ENCODE results near the gene QRFP. TPM values are rescaled to one million over a fixed set of nuclear protein-coding genes. Genes with fewer than 3 reads are reported as not detected.
A peak's percentile ranks its signal among the peaks of the same experiment; 100 is the strongest.

Gene QRFP
- total RNA-seq, 1 experiment from 2014 or later = not detected

- H4K8ac ChIP-seq (replicated peaks; ENCODE audit: insufficient read length, low read depth, low read length) = no peak overlapping the region
- H2BK15ac ChIP-seq (ENCODE audit: low read depth, low read length) = no peak overlapping the region
- no peak overlapping the region for H2BK5ac ChIP-seq (ENCODE audit: insufficient read length, low read length)
- no peak overlapping the region for H3K14ac ChIP-seq (ENCODE audit: insufficient read depth, low read length)
- no peaks in the 10 kb centered on the region for H3K27me3 ChIP-seq (ENCODE audit: insufficient read depth, low read length)
- no peak overlapping the region for H2BK20ac ChIP-seq (ENCODE audit: low read depth, low read length, poor library complexity, severe bottlenecking)
- Mint-ChIP-seq H3K36me3 (ENCODE audit: insufficient read depth in 1 of 3, low read depth in 3 of 3) (peaks cover 46 to 71% (median 68%) of the 10 kb centered on the region in 3 experiments; a peak in 6 of 7 replicates), H3K27me3 (ENCODE audit: low read depth) (no peaks in the 10 kb centered on the region), H3K4me3 (no peak overlapping the region), H3K9me3 (no peaks in the 10 kb centered on the region), H3K4me1 (peaks cover 0 to 2% of the 10 kb centered on the region in 2 experiments; a peak in 1 of 4 replicates), H3K27ac (peak overlapping the region in 1 of 3 experiments; percentile 79; a peak in 3 of 7 replicates)
- no peak overlapping the region for H3K23ac ChIP-seq (ENCODE audit: insufficient read length, low read depth, low read length)
- TF ChIP-seq, protein P1, sequence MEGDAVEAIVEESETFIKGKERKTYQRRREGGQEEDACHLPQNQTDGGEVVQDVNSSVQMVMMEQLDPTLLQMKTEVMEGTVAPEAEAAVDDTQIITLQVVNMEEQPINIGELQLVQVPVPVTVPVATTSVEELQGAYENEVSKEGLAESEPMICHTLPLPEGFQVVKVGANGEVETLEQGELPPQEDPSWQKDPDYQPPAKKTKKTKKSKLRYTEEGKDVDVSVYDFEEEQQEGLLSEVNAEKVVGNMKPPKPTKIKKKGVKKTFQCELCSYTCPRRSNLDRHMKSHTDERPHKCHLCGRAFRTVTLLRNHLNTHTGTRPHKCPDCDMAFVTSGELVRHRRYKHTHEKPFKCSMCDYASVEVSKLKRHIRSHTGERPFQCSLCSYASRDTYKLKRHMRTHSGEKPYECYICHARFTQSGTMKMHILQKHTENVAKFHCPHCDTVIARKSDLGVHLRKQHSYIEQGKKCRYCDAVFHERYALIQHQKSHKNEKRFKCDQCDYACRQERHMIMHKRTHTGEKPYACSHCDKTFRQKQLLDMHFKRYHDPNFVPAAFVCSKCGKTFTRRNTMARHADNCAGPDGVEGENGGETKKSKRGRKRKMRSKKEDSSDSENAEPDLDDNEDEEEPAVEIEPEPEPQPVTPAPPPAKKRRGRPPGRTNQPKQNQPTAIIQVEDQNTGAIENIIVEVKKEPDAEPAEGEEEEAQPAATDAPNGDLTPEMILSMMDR (conservative IDR thresholded peaks at IDR 0.05) = no peak
- no peaks in the 10 kb centered on the region for H4K20me1 ChIP-seq (ENCODE audit: control insufficient read depth, insufficient read depth, insufficient read length)
- no peak overlapping the region for H3K4ac ChIP-seq (ENCODE audit: low read depth, low read length)
- H3K4me2 ChIP-seq (ENCODE audit: insufficient read depth, insufficient read length, low read length) = no peak overlapping the region
- H3T11ph ChIP-seq (ENCODE audit: low read length) = no peak overlapping the region
- no peak overlapping the region for H2BK12ac ChIP-seq (ENCODE audit: insufficient read length, low read depth, low read length)
- no peaks in the 10 kb centered on the region for H3K79me1 ChIP-seq (ENCODE audit: insufficient read depth, low read depth, low read length, poor library complexity, severe bottlenecking)
- H2AFZ ChIP-seq (ENCODE audit: low read length) = no peak overlapping the region
- no peak overlapping the region for H3K56ac ChIP-seq (ENCODE audit: insufficient read length, low read depth, low read length)
- H4K5ac ChIP-seq (ENCODE audit: insufficient read length, low read depth, low read length) = no peak overlapping the region
- H3K4me1 ChIP-seq (ENCODE audit: insufficient read depth, low read length) = no peaks in the 10 kb centered on the region
- no peaks in the 10 kb centered on the region for H3K23me2 ChIP-seq (ENCODE audit: insufficient read length, low read depth, low read length, poor library complexity, severe bottlenecking)
- no peak overlapping the region for H4K91ac ChIP-seq (ENCODE audit: insufficient read length, low read depth, low read length)
- H3K18ac ChIP-seq (ENCODE audit: insufficient read length, low read depth, low read length) = no peak overlapping the region
- H3K27ac ChIP-seq (ENCODE audit: insufficient read length, low read depth, low read length) = no peak overlapping the region
- no peaks in the 10 kb centered on the region for H3K9me3 ChIP-seq (ENCODE audit: control insufficient read depth, low read depth, low read length)
- H2AK5ac ChIP-seq (ENCODE audit: insufficient read length, low read length) = no peak overlapping the region
- H3K79me2 ChIP-seq (ENCODE audit: insufficient read depth, low read length) = no peaks in the 10 kb centered on the region
- no peak overlapping the region for H2BK120ac ChIP-seq (ENCODE audit: low read depth, low read length, poor library complexity, severe bottlenecking)
- DNase-seq = no peak
- no peak overlapping the region for H3K9ac ChIP-seq (ENCODE audit: extremely low read depth, insufficient read length, low read length)
- WGBS (ENCODE audit: extremely low coverage, insufficient read length, low lambda C conversion rate) = no CpG with 5 or more reads among the region's 17 CpGs
Measured at GRCh38 chr9:130870491-130871381, 25.9 kb downstream of the QRFP start.
